Karpas-422 (cell line): ENCODE measurements around the gene DLGAP1. TPM values are rescaled to one million over a fixed set of nuclear protein-coding genes. Genes with fewer than 3 reads are reported as not detected.

ENCODE experiments used
- DNase-seq: peaks from one replicate; pipeline ENCODE4 v3.0.0-alpha.2; 2015
- H2AFZ ChIP-seq: fragments of 200-600 bp; sonication (generic); 2 replicates; pipeline ENCODE4 v1.6.1; 2014; ENCODE audit warnings: antibody characterized with exemption, low read length, mixed read lengths
- H3K27ac ChIP-seq: fragments of 200-600 bp; sonication (generic); 2 replicates; pipeline ENCODE4 v1.5.1; 2014; ENCODE audit warnings: mild to moderate bottlenecking, low read length, moderate library complexity
- H3K27me3 ChIP-seq: fragments of 200-600 bp; sonication (generic); 2 replicates; pipeline ENCODE4 v1.6.1; 2014; ENCODE audit warnings: low read length, mixed read lengths
- H3K36me3 ChIP-seq: fragments of 200-600 bp; sonication (generic); 2 replicates; pipeline ENCODE4 v1.6.1; 2014; ENCODE audit warnings: low read length, mixed read lengths; ENCODE audit not compliant: insufficient read depth
- H3K4me1 ChIP-seq: fragments of 200-600 bp; sonication (generic); 2 replicates; pipeline ENCODE4 v1.6.1; 2014; ENCODE audit warnings: mild to moderate bottlenecking, low read length, mixed read lengths
- H3K4me2 ChIP-seq: fragments of 200-600 bp; sonication (generic); 2 replicates; pipeline ENCODE4 v1.6.1; 2014; ENCODE audit warnings: low read length, low read depth, mild to moderate bottlenecking; ENCODE audit not compliant: poor library complexity, severe bottlenecking
- H3K4me3 ChIP-seq: fragments of 200-600 bp; sonication (generic); 2 replicates; pipeline ENCODE4 v1.5.1; 2014; ENCODE audit warnings: mild to moderate bottlenecking, antibody characterized with exemption, low read length, mixed read lengths
- H3K79me2 ChIP-seq: fragments of 200-600 bp; sonication (generic); 2 replicates; pipeline ENCODE4 v1.6.1; 2014; ENCODE audit warnings: mild to moderate bottlenecking, low read length, mixed read lengths
- H3K9ac ChIP-seq: fragments of 200-600 bp; sonication (generic); 2 replicates; pipeline ENCODE4 v1.6.0; 2014; ENCODE audit warnings: low read length
- H3K9me2 ChIP-seq: fragments of 200-600 bp; sonication (generic), shearing (Covaris generic); replicated peaks from 2 replicates; pipeline ENCODE4 v1.6.0; 2014; ENCODE audit warnings: mild to moderate bottlenecking, low read length, moderate library complexity; ENCODE audit not compliant: insufficient read depth
- H3K9me3 ChIP-seq: fragments of 300-700, 200-600 bp; sonication (generic); 2 replicates; pipeline ENCODE4 v1.6.1; 2014; ENCODE audit warnings: low read length, mixed read lengths
- H4K20me1 ChIP-seq: fragments of 200-600 bp; sonication (generic); 2 replicates; pipeline ENCODE4 v1.6.1; 2014; ENCODE audit warnings: mild to moderate bottlenecking, antibody characterized with exemption, low read length, low read depth; ENCODE audit not compliant: insufficient read depth
- total RNA-seq: library from RNA; depleted of rRNA; stranded (reverse); fragments of >200 nt; shearing (Covaris generic); gene quantifications from 2 replicates; pipeline ENCODE4 v1.2.3, GENCODE V29; 2014; ENCODE audit warnings: low replicate concordance

Gene DLGAP1
- total RNA-seq, 1 experiment from 2014 or later = 8.8 TPM

GRCh38 chr18:4444306-4444705 is 10.8 kb downstream of the DLGAP1 start:
- Histone ChIP-seq H3K36me3 (no peaks in the 10 kb centered on the region), H3K4me1 (no peaks in the 10 kb centered on the region), H2AFZ (no peak overlapping the region), H3K9me3 (no peaks in the 10 kb centered on the region), H3K9me2 (no peaks in the 10 kb centered on the region), H3K79me2 (no peaks in the 10 kb centered on the region), H3K4me3 (no peak overlapping the region), H3K4me2 (no peak overlapping the region), H4K20me1 (no peaks in the 10 kb centered on the region), H3K27me3 (no peaks in the 10 kb centered on the region), H3K9ac (no peak overlapping the region), H3K27ac (no peak overlapping the region)
- DNase-seq = no peak

GRCh38 chr18:4441098-4441497 is 14.0 kb downstream of the DLGAP1 start:
- Histone ChIP-seq H2AFZ (no peak overlapping the region), H3K4me2 (no peak overlapping the region), H3K9me2 (no peaks in the 10 kb centered on the region), H4K20me1 (no peaks in the 10 kb centered on the region), H3K36me3 (no peaks in the 10 kb centered on the region), H3K27ac (no peak overlapping the region), H3K4me1 (no peaks in the 10 kb centered on the region), H3K9ac (no peak overlapping the region), H3K4me3 (no peak overlapping the region), H3K79me2 (no peaks in the 10 kb centered on the region), H3K9me3 (no peaks in the 10 kb centered on the region), H3K27me3 (no peaks in the 10 kb centered on the region)
- no peak for DNase-seq

- Histone ChIP-seq H4K20me1 (no peaks in the 10 kb centered on the region), H3K27me3 (no peaks in the 10 kb centered on the region), H2AFZ (no peak overlapping the region), H3K36me3 (no peaks in the 10 kb centered on the region), H3K4me2 (no peak overlapping the region), H3K9ac (no peak overlapping the region), H3K9me3 (no peaks in the 10 kb centered on the region), H3K79me2 (no peaks in the 10 kb centered on the region), H3K27ac (no peak overlapping the region), H3K4me3 (no peak overlapping the region), H3K4me1 (peaks cover 16% of the 10 kb centered on the region), H3K9me2 (no peaks in the 10 kb centered on the region)
- no peak for DNase-seq
Observed at GRCh38 chr18:4438938-4439337, 16.2 kb downstream of the DLGAP1 start.

- Histone ChIP-seq H3K9me2 (no peaks in the 10 kb centered on the region), H3K79me2 (no peaks in the 10 kb centered on the region), H3K4me2 (no peak overlapping the region), H3K4me1 (peaks cover 19% of the 10 kb centered on the region), H3K27me3 (no peaks in the 10 kb centered on the region), H3K36me3 (no peaks in the 10 kb centered on the region), H3K27ac (no peak overlapping the region), H3K4me3 (no peak overlapping the region), H2AFZ (no peak overlapping the region), H3K9me3 (no peaks in the 10 kb centered on the region), H3K9ac (no peak overlapping the region), H4K20me1 (no peaks in the 10 kb centered on the region)
- no peak for DNase-seq
Observed at GRCh38 chr18:4433717-4434116, 21.4 kb downstream of the DLGAP1 start.

- Histone ChIP-seq H3K4me1 (peaks cover 19% of the 10 kb centered on the region), H2AFZ (no peak overlapping the region), H4K20me1 (no peaks in the 10 kb centered on the region), H3K4me2 (no peak overlapping the region), H3K9me3 (no peaks in the 10 kb centered on the region), H3K27me3 (no peaks in the 10 kb centered on the region), H3K36me3 (no peaks in the 10 kb centered on the region), H3K79me2 (no peaks in the 10 kb centered on the region), H3K4me3 (no peak overlapping the region), H3K27ac (no peak overlapping the region), H3K9me2 (no peaks in the 10 kb centered on the region), H3K9ac (no peak overlapping the region)
- no peak for DNase-seq
Observed at GRCh38 chr18:4430836-4431235, 24.3 kb downstream of the DLGAP1 start.

GRCh38 chr18:4417714-4418113 is 37.4 kb downstream of the DLGAP1 start:
- Histone ChIP-seq H3K79me2 (no peaks in the 10 kb centered on the region), H3K9ac (no peak overlapping the region), H3K4me1 (no peaks in the 10 kb centered on the region), H2AFZ (no peak overlapping the region), H3K27me3 (no peaks in the 10 kb centered on the region), H3K9me3 (no peaks in the 10 kb centered on the region), H3K27ac (no peak overlapping the region), H3K9me2 (no peaks in the 10 kb centered on the region), H3K4me2 (no peak overlapping the region), H4K20me1 (no peaks in the 10 kb centered on the region), H3K36me3 (no peaks in the 10 kb centered on the region), H3K4me3 (no peak overlapping the region)
- DNase-seq = no peak

- Histone ChIP-seq H3K9me2 (no peaks in the 10 kb centered on the region), H3K27ac (no peak overlapping the region), H3K79me2 (no peaks in the 10 kb centered on the region), H3K9me3 (no peaks in the 10 kb centered on the region), H3K4me1 (no peaks in the 10 kb centered on the region), H3K27me3 (no peaks in the 10 kb centered on the region), H3K4me3 (no peak overlapping the region), H3K36me3 (no peaks in the 10 kb centered on the region), H3K9ac (no peak overlapping the region), H3K4me2 (no peak overlapping the region), H4K20me1 (no peaks in the 10 kb centered on the region), H2AFZ (no peak overlapping the region)
- no peak for DNase-seq
Observed at GRCh38 chr18:4416976-4417375, 38.1 kb downstream of the DLGAP1 start.

- Histone ChIP-seq H2AFZ (no peak overlapping the region), H3K4me2 (no peak overlapping the region), H3K27ac (no peak overlapping the region), H3K4me3 (no peak overlapping the region), H4K20me1 (no peaks in the 10 kb centered on the region), H3K4me1 (no peaks in the 10 kb centered on the region), H3K9me2 (no peaks in the 10 kb centered on the region), H3K9ac (no peak overlapping the region), H3K9me3 (no peaks in the 10 kb centered on the region), H3K27me3 (no peaks in the 10 kb centered on the region), H3K79me2 (no peaks in the 10 kb centered on the region), H3K36me3 (no peaks in the 10 kb centered on the region)
- no peak for DNase-seq
Observed at GRCh38 chr18:4412286-4412685, 42.8 kb downstream of the DLGAP1 start.

- Histone ChIP-seq H3K79me2 (no peaks in the 10 kb centered on the region), H3K9me2 (no peaks in the 10 kb centered on the region), H3K4me3 (no peak overlapping the region), H4K20me1 (no peaks in the 10 kb centered on the region), H3K36me3 (no peaks in the 10 kb centered on the region), H3K9me3 (no peaks in the 10 kb centered on the region), H2AFZ (no peak overlapping the region), H3K4me1 (no peaks in the 10 kb centered on the region), H3K9ac (no peak overlapping the region), H3K27me3 (no peaks in the 10 kb centered on the region; the same call in 1 of the 2 replicates), H3K4me2 (no peak overlapping the region), H3K27ac (no peak overlapping the region)
- DNase-seq = no peak
Observed at GRCh38 chr18:4406856-4407255, 48.3 kb downstream of the DLGAP1 start.
